NCI-H510A treated with DMSO at 0.1 percent for 48 hours (cell line): ENCODE data around the gene SNX8.
"Not testable (repeated sequence)": the region's sequence is repeated elsewhere in the genome, so short reads cannot be mapped to it uniquely, and the experiment has no call there.

Experiments
- DNase-seq: peaks from one replicate; lab custom pipeline; 2025; lab: John Stamatoyannopoulos, UW

The SNX8 gene

GRCh38 chr7:2314209-2314955 is at the start of gene SNX8:
TSS of gene SNX8 (minus strand) at chr7:2314441. CDS start at chr7:2314421, 20 bp downstream.
- peak; percentile 94 for DNase-seq

GRCh38 chr7:2362385-2363088 is 48.3 kb upstream of the SNX8 start:
- no peak for DNase-seq

GRCh38 chr7:2360796-2361195 is 46.6 kb upstream of the SNX8 start:
- no peak for DNase-seq

GRCh38 chr7:2359610-2360009 is 45.4 kb upstream of the SNX8 start:
- DNase-seq: no peak

- DNase-seq: no peak
Observed at GRCh38 chr7:2358968-2359527, 44.8 kb upstream of the SNX8 start.

- DNase-seq: no peak
Observed at GRCh38 chr7:2357571-2357970, 43.3 kb upstream of the SNX8 start.

- DNase-seq: no peak
Observed at GRCh38 chr7:2357165-2357564, 42.9 kb upstream of the SNX8 start.

- DNase-seq: no peak
Observed at GRCh38 chr7:2355705-2356008, 41.4 kb upstream of the SNX8 start.

- DNase-seq: no peak
Observed at GRCh38 chr7:2354939-2355704, 40.9 kb upstream of the SNX8 start.

- peak; percentile 100 for DNase-seq
Observed at GRCh38 chr7:2354186-2354938, 40.1 kb upstream of the SNX8 start, which contains the start of gene EIF3B. TSS of gene EIF3B (plus strand) at chr7:2354827. CDS start at chr7:2354922, 95 bp downstream.

- no peak for DNase-seq
Observed at GRCh38 chr7:2353936-2354185, 39.6 kb upstream of the SNX8 start.

GRCh38 chr7:2353113-2353935 is 39.1 kb upstream of the SNX8 start:
- DNase-seq: peak; percentile 85

GRCh38 chr7:2350861-2351260 is 36.6 kb upstream of the SNX8 start:
- no peak for DNase-seq

GRCh38 chr7:2350055-2350454 is 35.8 kb upstream of the SNX8 start:
- DNase-seq: no peak

- not testable (repeated sequence) for DNase-seq
Observed at GRCh38 chr7:2347351-2348063, 33.3 kb upstream of the SNX8 start.

GRCh38 chr7:2336626-2337299 is 22.5 kb upstream of the SNX8 start:
- DNase-seq: no peak

GRCh38 chr7:2332606-2333231 is 18.5 kb upstream of the SNX8 start:
- not testable (repeated sequence) for DNase-seq

GRCh38 chr7:2331707-2332106 is 17.5 kb upstream of the SNX8 start:
- no peak for DNase-seq

- no peak for DNase-seq
Observed at GRCh38 chr7:2330493-2330892, 16.3 kb upstream of the SNX8 start.
